Muscle of back (tissue), 11 donors: ENCODE results near the gene PRKAR2B. TPM values are rescaled to one million over a fixed set of nuclear protein-coding genes. Genes with fewer than 3 reads are reported as not detected.
"Not testable (repeated sequence)": the region's sequence is repeated elsewhere in the genome, so short reads cannot be mapped to it uniquely, and the experiment has no call there.

Experiments used
- DNase-seq, 3 donors: peaks; one replicate each; pipeline versions ENCODE4 v3.0.0 to v3.0.0-alpha.2; 2013
- polyA plus RNA-seq, 10 donors: library from polyadenylated mRNA; unstranded; fragments of 120-200 nt; gene quantifications; one replicate each; pipeline ENCODE4 v1.2.1, GENCODE V29; 2013; ENCODE audit not compliant: insufficient read length in 10 of 10

PRKAR2B gene
- polyA plus RNA-seq, 10 donors = 4.8 to 10.7 (median 5.8) TPM

GRCh38 chr7:107076781-107077698, 32.5 kb downstream of the PRKAR2B start:
- peak in 1 of 3 donors; percentile 13 for DNase-seq

DNA sequence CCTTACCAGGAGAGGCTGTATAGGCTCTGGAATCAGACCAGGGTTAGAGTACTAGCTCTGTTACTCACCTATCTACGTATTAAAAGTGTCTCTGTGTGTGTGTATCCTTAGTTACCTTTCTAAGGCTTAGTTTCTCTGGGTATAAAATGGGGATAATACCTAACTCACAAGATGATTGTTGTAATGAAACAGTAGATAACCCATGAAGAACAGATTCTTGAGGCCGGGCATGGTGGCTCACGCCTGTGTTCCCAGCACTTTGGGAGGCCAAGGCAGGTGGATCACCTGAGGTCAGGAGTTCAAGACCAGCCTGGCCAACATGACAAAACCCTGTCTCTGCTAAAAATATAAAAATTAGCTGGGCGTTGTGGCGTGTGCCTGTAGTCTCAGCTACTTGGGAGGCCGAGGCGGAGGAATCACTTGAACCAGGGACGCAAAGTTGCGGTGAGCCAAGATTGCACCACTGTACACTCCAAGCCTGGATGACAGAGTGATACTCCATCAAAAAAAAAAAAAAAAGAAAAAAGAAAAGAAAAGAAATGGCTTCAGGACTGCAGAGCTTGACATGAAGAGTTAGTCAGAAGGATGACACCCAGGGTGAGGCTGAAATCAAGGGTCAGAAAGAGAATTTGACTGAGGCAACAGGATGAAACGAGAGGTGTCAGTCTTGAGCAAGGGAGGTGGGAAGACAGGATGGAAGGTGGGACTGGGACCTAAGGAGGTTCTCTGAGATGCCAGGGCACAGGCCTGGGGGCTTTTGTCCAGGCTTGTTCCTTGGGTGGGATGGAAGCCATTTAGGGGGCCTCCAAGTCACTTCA, 33.4 kb downstream of the PRKAR2B start:
- DNase-seq = no peak

DNA sequence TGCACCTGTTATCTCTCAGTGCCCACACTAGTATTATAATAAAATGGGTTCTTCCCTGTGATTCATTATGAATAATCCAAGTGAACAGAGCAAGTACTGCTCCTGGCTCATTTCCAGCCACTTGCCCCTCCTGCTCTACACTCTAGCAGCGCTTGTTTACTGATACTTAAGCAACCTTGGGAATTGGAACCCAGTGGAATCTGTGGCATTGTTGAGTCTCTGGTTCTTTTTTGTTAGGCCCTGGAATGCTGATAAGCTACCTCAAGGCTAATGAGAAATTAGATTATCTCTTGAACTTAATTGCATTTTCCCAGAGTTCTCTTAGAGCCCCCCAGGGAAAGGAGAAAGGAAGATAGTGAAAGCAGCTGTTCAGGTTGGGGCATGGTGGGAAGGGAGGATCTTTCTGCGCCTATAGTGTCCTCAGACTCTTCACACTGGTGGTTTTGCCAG, 34.0 kb downstream of the PRKAR2B start:
- DNase-seq = no peak

GRCh38 chr7:107079212-107079940, 34.9 kb downstream of the PRKAR2B start:
- no peak for DNase-seq

- DNase-seq = no peak
Observed at GRCh38 chr7:107080099-107080505, 35.6 kb downstream of the PRKAR2B start.

DNA sequence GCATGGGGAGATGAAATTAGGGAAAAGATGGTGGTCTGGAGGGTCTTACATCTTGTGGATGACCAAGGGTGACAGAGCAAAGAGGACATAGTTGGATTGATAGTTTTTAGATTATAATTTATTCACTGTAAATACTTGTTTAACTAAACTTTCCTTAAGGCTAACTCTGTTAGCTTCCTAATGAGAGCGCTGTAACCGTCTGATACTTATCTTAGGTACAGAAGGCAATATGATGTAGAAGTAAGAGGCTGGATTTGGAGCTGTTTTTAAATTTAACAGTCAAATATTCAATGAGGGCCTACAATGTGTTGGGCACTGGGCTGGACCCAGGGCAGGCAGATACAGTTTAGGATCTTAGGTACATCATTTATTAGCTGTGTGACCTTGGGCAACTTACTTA, 36.0 kb downstream of the PRKAR2B start:
- DNase-seq = no peak

DNA sequence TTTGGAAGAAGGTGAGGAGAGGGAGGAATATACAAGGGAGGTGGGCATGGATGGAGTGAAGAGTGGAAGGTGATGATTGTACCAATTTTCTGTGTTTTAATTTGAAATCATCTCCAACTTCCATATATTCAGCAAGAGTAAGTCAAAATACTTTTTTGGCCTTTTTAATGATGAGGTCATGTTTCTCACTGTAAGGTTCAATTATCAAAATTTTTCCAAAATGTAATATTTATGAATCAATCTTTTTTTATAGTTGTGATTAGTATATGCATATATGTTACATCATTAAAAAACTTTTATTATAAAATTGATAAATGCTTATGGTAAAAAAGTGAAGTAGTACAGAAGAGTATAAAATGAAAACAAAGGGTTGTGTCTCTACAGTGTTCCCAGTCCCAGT, 40.7 kb downstream of the PRKAR2B start:
- no peak for DNase-seq

- no peak for DNase-seq
Observed at GRCh38 chr7:107089627-107090026, 45.1 kb downstream of the PRKAR2B start.

- no peak for DNase-seq
Observed at GRCh38 chr7:107090457-107090856, 46.0 kb downstream of the PRKAR2B start.

DNA sequence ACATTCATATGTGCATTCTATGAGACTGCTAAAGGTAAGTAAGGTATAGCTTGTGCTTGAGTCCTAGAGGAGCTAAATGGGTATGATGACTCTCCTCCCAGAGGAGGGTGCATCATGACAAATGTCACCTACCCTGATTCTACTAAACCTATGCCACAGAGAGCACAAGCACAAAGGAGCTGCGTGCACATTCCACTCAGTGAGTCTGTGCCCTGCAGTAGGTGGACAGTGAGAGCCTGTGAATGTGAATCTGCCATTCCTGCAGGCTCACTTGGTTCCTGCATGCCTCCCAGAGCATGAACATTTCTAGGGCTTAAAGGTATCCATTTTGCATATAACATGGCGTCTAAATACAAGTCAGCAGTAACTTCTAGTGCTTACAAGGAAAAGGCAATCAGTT, 46.8 kb downstream of the PRKAR2B start:
- no peak for DNase-seq

- not testable (repeated sequence) for DNase-seq
Observed at GRCh38 chr7:107093671-107094070, 49.2 kb downstream of the PRKAR2B start.

DNA sequence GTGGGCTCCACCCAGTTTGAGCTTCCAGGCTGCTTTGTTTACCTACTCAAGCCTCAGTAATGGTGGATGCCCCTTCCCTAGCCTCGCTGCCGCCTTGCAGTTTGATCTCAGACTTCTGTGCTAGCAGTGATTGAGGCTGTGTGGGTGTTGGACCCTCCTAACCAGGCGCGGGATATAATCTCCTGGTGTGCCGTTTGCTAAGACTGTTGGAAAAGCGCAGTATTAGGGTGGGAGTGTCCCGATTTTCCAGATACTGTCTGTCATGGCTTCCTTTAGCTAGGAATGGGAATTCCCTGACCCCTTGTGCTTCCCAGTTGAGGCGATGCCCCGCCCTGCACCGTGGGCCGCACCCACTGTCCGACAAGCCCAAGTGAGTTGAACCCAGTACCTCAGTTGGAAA, 54.6 kb downstream of the PRKAR2B start:
- DNase-seq = not testable (repeated sequence)

DNA sequence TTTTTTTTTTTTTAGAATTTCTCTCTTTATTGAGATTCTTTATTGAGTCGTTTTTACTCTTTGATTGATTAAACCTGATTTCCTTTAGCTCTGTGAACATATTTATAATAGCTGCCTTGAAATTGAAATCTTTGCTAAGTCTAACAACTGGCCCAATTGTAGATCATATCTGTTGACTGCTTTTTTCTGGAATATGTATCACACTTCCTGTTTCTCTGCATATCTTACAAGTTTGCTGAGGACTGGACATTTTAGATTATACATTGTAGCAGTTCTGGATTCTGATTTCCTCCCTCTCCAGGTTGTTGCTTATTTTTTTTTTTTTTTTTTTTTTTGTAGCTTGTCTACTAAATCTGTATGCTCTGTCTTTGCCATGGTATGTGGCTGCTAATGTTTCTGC, 56.3 kb downstream of the PRKAR2B start:
- no peak for DNase-seq

GRCh38 chr7:107103369-107103768, 58.9 kb downstream of the PRKAR2B start:
- no peak for DNase-seq

DNA sequence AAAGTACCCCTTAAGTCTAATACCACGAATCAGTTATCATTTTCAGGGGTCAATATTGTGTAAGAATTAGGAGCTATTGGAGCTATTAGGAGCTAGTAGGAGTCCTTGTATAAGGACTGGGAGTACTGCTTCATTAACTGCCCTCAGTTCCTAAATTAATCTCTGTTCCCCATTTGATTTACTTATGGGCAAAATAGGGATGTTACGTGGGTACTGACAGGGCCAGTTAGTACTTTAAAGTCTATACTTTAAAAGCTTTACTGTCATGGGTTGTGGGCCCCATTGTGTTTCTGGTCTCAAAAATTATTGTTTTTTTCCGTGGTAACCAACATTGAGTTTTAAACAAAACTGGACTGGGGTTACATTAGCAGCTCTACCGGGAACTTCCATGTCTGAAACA, 60.3 kb downstream of the PRKAR2B start:
- DNase-seq = no peak

DNA sequence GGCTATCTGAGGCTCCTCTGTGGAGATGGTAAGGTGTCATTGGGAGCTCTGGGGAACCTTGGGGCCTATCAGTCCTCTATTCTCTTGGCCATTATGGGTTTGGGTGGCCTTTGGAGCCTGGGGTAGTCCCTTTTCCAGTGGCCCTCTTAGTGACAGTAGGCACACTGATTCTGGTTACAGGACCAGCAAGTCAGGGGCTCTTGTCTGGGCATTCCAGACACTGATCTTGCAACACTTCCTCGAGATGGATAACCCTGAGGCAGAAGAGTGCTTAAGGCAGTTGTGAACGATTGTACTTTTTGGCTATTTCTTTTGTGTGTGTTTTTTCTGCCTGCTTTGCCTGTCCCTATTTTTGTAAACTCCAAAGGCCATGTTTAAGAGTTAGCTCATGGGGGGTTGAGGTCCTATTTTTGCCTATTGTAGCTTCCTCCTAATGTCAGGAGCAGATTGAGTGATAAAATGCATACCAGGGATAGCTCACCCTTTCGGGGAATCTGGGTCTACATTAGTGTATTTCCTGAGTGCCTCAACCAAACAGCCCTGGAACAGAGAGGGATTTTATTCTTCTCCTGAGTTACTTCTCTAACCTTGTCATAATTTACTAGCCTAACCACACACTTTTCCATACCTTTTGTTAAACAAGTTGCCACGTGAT, 61.2 kb downstream of the PRKAR2B start:
- DNase-seq = no peak

- DNase-seq = no peak
Observed at GRCh38 chr7:107108793-107109371, 64.4 kb downstream of the PRKAR2B start.

DNA sequence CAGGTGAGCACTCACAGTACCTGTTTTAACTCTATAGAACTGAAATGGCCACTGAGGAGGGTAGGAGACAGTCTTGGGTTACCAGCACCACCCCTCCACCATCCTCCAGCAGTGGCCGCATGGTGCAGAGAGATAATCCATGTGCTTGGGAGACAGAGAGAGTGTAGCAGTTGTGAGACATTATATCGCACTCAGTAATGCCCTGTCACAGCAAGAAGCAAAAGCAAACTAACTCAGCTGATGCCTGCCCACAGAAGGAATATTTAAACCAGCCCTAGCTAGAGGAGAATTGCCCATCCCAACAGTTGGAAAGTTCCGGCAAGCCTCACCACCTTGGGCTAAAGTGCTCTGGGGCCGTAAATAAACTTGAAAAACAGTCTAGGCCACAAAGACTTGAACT, 65.5 kb downstream of the PRKAR2B start:
- no peak for DNase-seq

- no peak for DNase-seq
Observed at GRCh38 chr7:107111196-107111595, 66.7 kb downstream of the PRKAR2B start.

- no peak for DNase-seq
Observed at GRCh38 chr7:107113866-107114265, 69.4 kb downstream of the PRKAR2B start.

- DNase-seq = no peak
Observed at GRCh38 chr7:107115114-107115513, 70.6 kb downstream of the PRKAR2B start.
